H1 (cell line): ENCODE results near the gene CACNA1F. TPM values are rescaled to one million over a fixed set of nuclear protein-coding genes. Genes with fewer than 3 reads are reported as not detected.

ENCODE experiments used
- CTCF ChIA-PET: fragments of 300-600 bp; sonication (Branson Sonifier 250); formaldehyde crosslinking; loops from one replicate; lab custom pipeline; 2021; ENCODE audit not compliant: partially characterized antibody; lab: Charles Lee
- POLR2A ChIA-PET: fragments of 300-600 bp; sonication (Branson Sonifier 250); formaldehyde crosslinking; loops from one replicate; lab custom pipeline; 2021; ENCODE audit warnings: inconsistent platforms; ENCODE audit not compliant: partially characterized antibody; lab: Charles Lee
- DNase-seq, 2 experiments: peaks; one replicate each; pipeline versions ENCODE4 v3.0.0 to v3.0.0-alpha.2; 2010 to 2022; ENCODE audit warnings: low spot score in 2 of 2, low read depth in 1 of 2, mixed read lengths in 1 of 2
- FAIRE-seq: peaks from 2 replicates; lab custom pipeline; 2011; peaks lifted over from hg19 to GRCh38; lab: Jason Lieb, UNC
- H2AFZ ChIP-seq: 2 replicates; pipeline ENCODE4 v1.8.1; 2012; ENCODE audit warnings: low read length, inconsistent platforms
- H2AK5ac ChIP-seq: 2 replicates; pipeline ENCODE4 v1.6.1; 2013; ENCODE audit warnings: low read depth, low read length
- H2BK120ac ChIP-seq: replicated peaks from 2 replicates; pipeline ENCODE3; 2013; ENCODE audit warnings: low read depth, low read length, inconsistent platforms
- H2BK12ac ChIP-seq: 2 replicates; pipeline ENCODE4 v1.6.1; 2013; ENCODE audit warnings: low read depth, low read length
- H2BK15ac ChIP-seq: 2 replicates; pipeline ENCODE4 v1.6.1; 2013; ENCODE audit warnings: low read length
- H2BK20ac ChIP-seq: 2 replicates; pipeline ENCODE4 v1.6.1; 2013; ENCODE audit warnings: low read length
- H2BK5ac ChIP-seq: 2 replicates; pipeline ENCODE4 v1.6.1; 2013; ENCODE audit warnings: low read depth, low read length
- H3K14ac ChIP-seq: 2 replicates; pipeline ENCODE4 v1.6.1; 2013; ENCODE audit warnings: inconsistent platforms; ENCODE audit not compliant: insufficient read length
- H3K18ac ChIP-seq: 2 replicates; pipeline ENCODE4 v1.6.1; 2013; ENCODE audit warnings: low read length; ENCODE audit errors: extremely low read depth
- H3K23ac ChIP-seq: 2 replicates; pipeline ENCODE4 v1.6.1; 2013; ENCODE audit warnings: inconsistent platforms; ENCODE audit not compliant: insufficient read length
- H3K23me2 ChIP-seq: 2 replicates; pipeline ENCODE4 v1.6.1; 2013; ENCODE audit warnings: low read depth, low read length
- H3K27ac ChIP-seq: 2 replicates; pipeline ENCODE4 v1.6.1; 2011; ENCODE audit warnings: low read depth, low read length, inconsistent platforms
- H3K27me3 ChIP-seq, 4 experiments: replicated peaks in 1 of 4; 1 replicate in 1 of 4; 2 replicates in 3 of 4; pipeline versions ENCODE4 v1.6.1 to v1.8.1; 2011 to 2013; ENCODE audit warnings: low read length in 3 of 4, mild to moderate bottlenecking in 3 of 4, inconsistent platforms in 2 of 4, mixed read lengths in 2 of 4, moderate library complexity in 1 of 4; ENCODE audit not compliant: control insufficient read depth in 3 of 4, insufficient read depth in 3 of 4; ENCODE audit errors: extremely low read depth in 1 of 4
- H3K36me3 ChIP-seq, 4 experiments: 2 replicates each; pipeline versions ENCODE4 v1.6.1 to v1.8.1; 2011 to 2013; ENCODE audit warnings: mild to moderate bottlenecking in 4 of 4, low read length in 3 of 4, moderate library complexity in 2 of 4, control low read depth in 1 of 4, inconsistent platforms in 1 of 4; ENCODE audit not compliant: insufficient read depth in 4 of 4, control insufficient read depth in 2 of 4
- H3K4ac ChIP-seq: replicated peaks from 2 replicates; pipeline ENCODE3; 2013; ENCODE audit warnings: low read length, low read depth, mixed read lengths, inconsistent platforms; ENCODE audit not compliant: insufficient read length
- H3K4me1 ChIP-seq, 4 experiments: replicated peaks in 1 of 4; 1 replicate in 1 of 4; 2 replicates in 3 of 4; pipeline versions ENCODE4 v1.6.1 to v1.8.1; 2011 to 2013; ENCODE audit warnings: low read length in 3 of 4, inconsistent platforms in 2 of 4, mixed read lengths in 1 of 4; ENCODE audit not compliant: insufficient read depth in 4 of 4, control insufficient read depth in 3 of 4
- H3K4me2 ChIP-seq, 2 experiments: 2 replicates each; pipeline versions ENCODE4 v1.6.1 to v1.8.1; 2011 to 2013; ENCODE audit warnings: low read depth in 2 of 2, low read length in 2 of 2, control low read depth in 1 of 2, inconsistent platforms in 1 of 2, mild to moderate bottlenecking in 1 of 2; ENCODE audit not compliant: insufficient read depth in 1 of 2
- H3K4me3 ChIP-seq, 4 experiments: fragments of 200-600, 300-600 bp in 1 of 4; sonication (generic), shearing (Covaris generic), sonication (Bioruptor Twin) in 1 of 4; 2 replicates each; pipeline versions ENCODE4 v1.5.1 to v1.8.1; 2011 to 2016; ENCODE audit warnings: low read length in 4 of 4, low read depth in 3 of 4, control low read depth in 2 of 4, inconsistent platforms in 2 of 4, mild to moderate bottlenecking in 2 of 4, mixed read lengths in 1 of 4, moderate library complexity in 1 of 4; ENCODE audit not compliant: insufficient read depth in 2 of 4; ENCODE audit errors: extremely low read depth in 1 of 4
- H3K56ac ChIP-seq: replicated peaks from 2 replicates; pipeline ENCODE3; 2013; ENCODE audit warnings: low read depth, mild to moderate bottlenecking, mixed read lengths, low read length, inconsistent platforms; ENCODE audit not compliant: insufficient read length
- H3K79me1 ChIP-seq: 2 replicates; pipeline ENCODE4 v1.6.1; 2013; ENCODE audit warnings: low read depth, low read length, control low read depth
- H3K79me2 ChIP-seq, 2 experiments: 2 replicates each; pipeline versions ENCODE4 v1.6.1 to v1.8.1; 2012 to 2013; ENCODE audit warnings: low read length in 2 of 2, mild to moderate bottlenecking in 2 of 2, inconsistent platforms in 1 of 2; ENCODE audit not compliant: insufficient read depth in 2 of 2, control insufficient read depth in 1 of 2
- H3K9ac ChIP-seq, 4 experiments: replicated peaks in 1 of 4; 1 replicate in 1 of 4; 2 replicates in 3 of 4; pipeline versions ENCODE4 v1.6.1 to v1.8.1; 2011 to 2013; ENCODE audit warnings: low read depth in 3 of 4, low read length in 3 of 4, control low read depth in 2 of 4, mild to moderate bottlenecking in 2 of 4, moderate library complexity in 2 of 4, inconsistent platforms in 1 of 4; ENCODE audit errors: extremely low read depth in 1 of 4
- H3K9me3 ChIP-seq, 2 experiments: 2 replicates each; pipeline versions ENCODE4 v1.6.1 to v1.8.1; 2012 to 2013; ENCODE audit warnings: mild to moderate bottlenecking in 2 of 2, moderate library complexity in 2 of 2, control low read depth in 1 of 2, inconsistent platforms in 1 of 2, low read depth in 1 of 2, low read length in 1 of 2, mixed read lengths in 1 of 2; ENCODE audit not compliant: insufficient read depth in 2 of 2
- H4K20me1 ChIP-seq, 2 experiments: replicated peaks in 1 of 2; 2 replicates each; pipeline versions ENCODE3 to v1.8.1; 2011 to 2013; ENCODE audit warnings: inconsistent platforms in 2 of 2, low read length in 2 of 2, mild to moderate bottlenecking in 1 of 2; ENCODE audit not compliant: insufficient read depth in 2 of 2, control insufficient read depth in 1 of 2
- H4K5ac ChIP-seq: 2 replicates; pipeline ENCODE4 v1.6.1; 2013; ENCODE audit warnings: low read length, low read depth, mixed read lengths, inconsistent platforms; ENCODE audit not compliant: insufficient read length
- H4K8ac ChIP-seq: 2 replicates; pipeline ENCODE4 v1.8.0; 2013; ENCODE audit warnings: mild to moderate bottlenecking, moderate library complexity, low read length, inconsistent platforms; ENCODE audit not compliant: insufficient read depth; ENCODE audit errors: extremely low read depth
- H4K91ac ChIP-seq: replicated peaks from 2 replicates; pipeline ENCODE3; 2013; ENCODE audit warnings: low read length, mixed read lengths, inconsistent platforms; ENCODE audit not compliant: insufficient read length
- ATF3 ChIP-seq: IDR thresholded peaks from 2 replicates; pipeline ENCODE4 v1.6.1; 2011; ENCODE audit warnings: low read depth, mild to moderate bottlenecking, low read length; ENCODE audit not compliant: insufficient read depth
- CBX8 ChIP-seq: fragments of 300-800, 300-1000 bp; sonication (generic); IDR thresholded peaks from 2 replicates; pipeline ENCODE4 v1.7.1; 2016; ENCODE audit warnings: low read depth, low read length, borderline replicate concordance
- E2F6 ChIP-seq: IDR thresholded peaks from 2 replicates; pipeline ENCODE4 v1.6.1; 2012; ENCODE audit warnings: inconsistent platforms
- EP300 ChIP-seq, 2 experiments: IDR thresholded peaks; 1 replicate in 1 of 2; 2 replicates in 1 of 2; pipeline ENCODE4 v1.6.1; 2011 to 2012; ENCODE audit warnings: low read depth in 2 of 2, low read length in 2 of 2, mild to moderate bottlenecking in 2 of 2, borderline replicate concordance in 1 of 2, inconsistent platforms in 1 of 2, moderate library complexity in 1 of 2
- JUN ChIP-seq: IDR thresholded peaks from 2 replicates; pipeline ENCODE4 v1.6.1; 2011; ENCODE audit warnings: low read depth, mild to moderate bottlenecking, improper control_type of control experiment, low read length
- NRF1 ChIP-seq: IDR thresholded peaks from 2 replicates; pipeline ENCODE4 v1.6.1; 2011; ENCODE audit warnings: mild to moderate bottlenecking, low read depth, low read length, improper control_type of control experiment
- PHF8 ChIP-seq: fragments of 200-600 bp; sonication (generic); conservative IDR thresholded peaks from 2 replicates; pipeline ENCODE4 v1.7.1; 2012; ENCODE audit warnings: low read depth, mild to moderate bottlenecking, inconsistent platforms, low read length, moderate library complexity
- POLR2A ChIP-seq, 2 experiments: IDR thresholded peaks; 1 replicate in 1 of 2; 2 replicates in 1 of 2; pipeline ENCODE4 v1.6.1; 2011; ENCODE audit warnings: low read depth in 2 of 2, low read length in 2 of 2, mild to moderate bottlenecking in 2 of 2; ENCODE audit errors: control extremely low read depth in 1 of 2
- POU5F1 ChIP-seq: IDR thresholded peaks from 2 replicates; pipeline ENCODE4 v1.6.1; 2011; ENCODE audit warnings: low read depth, mild to moderate bottlenecking, low read length, moderate library complexity
- RAD21 ChIP-seq, 2 experiments: IDR thresholded peaks in 1 of 2; conservative IDR thresholded peaks in 1 of 2; 2 replicates each; pipeline ENCODE4 v1.6.1; 2011; ENCODE audit warnings: low read depth in 2 of 2, low read length in 2 of 2, improper control_type of control experiment in 1 of 2, inconsistent platforms in 1 of 2, mild to moderate bottlenecking in 1 of 2, moderate library complexity in 1 of 2
- SIRT6 ChIP-seq: IDR thresholded peaks from one replicate; pipeline ENCODE4 v1.7.1; 2012; ENCODE audit warnings: low read length, inconsistent platforms
- TEAD4 ChIP-seq: IDR thresholded peaks from 2 replicates; pipeline ENCODE4 v1.6.1; 2012; ENCODE audit warnings: low read depth, low read length, inconsistent platforms, mixed read lengths
- WGBS, 2 experiments: shearing (Covaris generic) in 1 of 2; methylation state at CpG; one replicate each; pipeline versions ENCODE4 v1.1.6 to v1.1.7; 2013 to 2015; ENCODE audit warnings: low lambda C conversion rate in 2 of 2, mixed read lengths in 2 of 2, inconsistent platforms in 1 of 2, low coverage in 1 of 2, missing lambda C conversion rate in 1 of 2; ENCODE audit not compliant: insufficient replicate concordance in 2 of 2, insufficient coverage in 1 of 2, insufficient read length in 1 of 2; ENCODE audit errors: extremely low coverage in 1 of 2, missing lambda C conversion rate in 1 of 2; 5-methylcytosine and 5-hydroxymethylcytosine counted together
- polyA plus RNA-seq, 7 experiments: library from polyadenylated mRNA; depleted of rRNA in 3 of 7; stranded (reverse) in 5 of 7; unstranded in 2 of 7; fragments of >200 nt in 5 of 7; fragments of 200-250 nt in 2 of 7; gene quantifications; 1 replicate in 5 of 7; 2 replicates in 1 of 7; 4 replicates in 1 of 7; pipeline versions ENCODE4 v1.2.1 to v1.2.3, GENCODE V29; 2011 to 2013; ENCODE audit warnings: missing spikeins in 2 of 7, mixed read lengths in 2 of 7
- total RNA-seq: library from RNA; stranded (reverse); fragmentation: NEBNext Ultra II Directional; extraction: Animal tissue kit (Norgen Biotek cat#: 25700); gene quantifications from 2 replicates; pipeline ENCODE4 v1.2.1, GENCODE V29; 2021

CACNA1F gene
- total and polyA plus RNA-seq, 2 of the 8 experiments (the other 6 are each of a cell fraction or from before 2014, with no cell fraction given), result 0.59 to 0.84 TPM

GRCh38 chrX:49177873-49178480, 55.2 kb downstream of the CACNA1F start:
- H3K14ac ChIP-seq, result no peak overlapping the region
- no peak overlapping the region for H2AK5ac ChIP-seq
- no peaks in the 10 kb centered on the region for H3K79me1 ChIP-seq
- H2BK120ac ChIP-seq, result no peak overlapping the region
- H3K9me3 ChIP-seq, result no peaks in the 10 kb centered on the region
- no peak overlapping the region for H2BK12ac ChIP-seq
- no peak overlapping the region for H3K23ac ChIP-seq
- H4K20me1 ChIP-seq, result peaks cover 0 to 5% of the 10 kb centered on the region in 2 experiments
- FAIRE-seq, result no peak
- no peak overlapping the region for H3K18ac ChIP-seq
- H3K9ac ChIP-seq, result no peak overlapping the region
- no peak overlapping the region for H3K4me2 ChIP-seq
- H2BK20ac ChIP-seq, result no peak overlapping the region
- no peak overlapping the region for H4K8ac ChIP-seq
- no peak overlapping the region for H2BK15ac ChIP-seq
- no peak overlapping the region for H4K5ac ChIP-seq
- no peak overlapping the region for H3K56ac ChIP-seq
- POLR2A ChIA-PET, result interaction anchor here (1.4 kb wide), 1 partner anchor 15 kb away, joined by 3 read pairs; no protein-coding TSS in a partner anchor
- peaks cover 0 to 16% (median 4%) of the 10 kb centered on the region in 4 experiments; a peak in 5 of 8 replicates for H3K36me3 ChIP-seq
- DNase-seq, result no peak
- H3K4ac ChIP-seq, result no peak overlapping the region
- H3K27me3 ChIP-seq, result no peaks in the 10 kb centered on the region; a peak in 2 of 7 replicates
- H3K27ac ChIP-seq, result no peak overlapping the region
- H2BK5ac ChIP-seq, result no peak overlapping the region
- H2AFZ ChIP-seq, result no peak overlapping the region
- H3K23me2 ChIP-seq, result no peaks in the 10 kb centered on the region
- 96% methylated on average over 11 of the region's 23 CpGs; no CpG with 5 or more reads in 1 of the 2 experiments for WGBS, 2 experiments
- CTCF ChIA-PET, result interaction anchor here (1.5 kb wide), 1 partner anchor 35 kb away, joined by 6 read pairs; no protein-coding TSS in a partner anchor
- H3K79me2 ChIP-seq, result no peaks in the 10 kb centered on the region
- no peaks in the 10 kb centered on the region for H3K4me1 ChIP-seq
- H3K4me3 ChIP-seq, result no peak overlapping the region
- no peak overlapping the region for H4K91ac ChIP-seq
- TF ChIP-seq SIRT6, result no peak
- no peak for TF ChIP-seq ATF3
- TF ChIP-seq TEAD4, result no peak
- no peak for TF ChIP-seq POU5F1
- TF ChIP-seq PHF8, result no peak
- no peak for TF ChIP-seq POLR2A (IDR thresholded peaks at IDR 0.05; ENCODE audit: control extremely low read depth in 1 of 2, low read depth in 2 of 2, low read length in 2 of 2)
- TF ChIP-seq EP300 (IDR thresholded peaks at IDR 0.05; ENCODE audit: borderline replicate concordance in 1 of 2, low read depth in 2 of 2, low read length in 2 of 2), result no peak
- no peak for TF ChIP-seq E2F6
- TF ChIP-seq CBX8, result no peak
- TF ChIP-seq NRF1, result no peak
- no peak for TF ChIP-seq RAD21 (IDR thresholded peaks at IDR 0.05 in 1 of 2, conservative IDR thresholded peaks at IDR 0.05 in 1 of 2; ENCODE audit: low read depth in 2 of 2, low read length in 2 of 2)
- TF ChIP-seq JUN, result no peak
